ENCODE data around the gene IFFO2. TPM values are rescaled to one million over a fixed set of nuclear protein-coding genes. Genes with fewer than 3 reads are reported as not detected.

Gene IFFO2
- total and polyA plus RNA-seq, 2 of the 13 experiments (the other 11 are each of a cell fraction or from before 2014, with no cell fraction given): 7.3 to 16.7 TPM

- TF ChIP-seq TAF15 (IDR thresholded peaks at IDR 0.05; ENCODE audit: low read depth, low read length, poor library complexity, severe bottlenecking) (no peak), ARID4A (CRISPR knock-in tag; IDR thresholded peaks at IDR 0.05; ENCODE audit: borderline replicate concordance) (peak; percentile 71; the same call in 1 of the 2 replicates), XBP1 (CRISPR knock-in tag; IDR thresholded peaks at IDR 0.05) (no peak), KDM1A (CRISPR knock-in tag; IDR thresholded peaks at IDR 0.05) (0 out of 2 replicates have a peak, but pooled peaks have one; percentile 47), RFX1 (IDR thresholded peaks at IDR 0.05) (no peak), ZNF225 (CRISPR knock-in tag; IDR thresholded peaks at IDR 0.05) (no peak), IRF2 (CRISPR knock-in tag; IDR thresholded peaks at IDR 0.05) (peak; percentile 81), ZNF235 (CRISPR knock-in tag; IDR thresholded peaks at IDR 0.05; ENCODE audit: borderline replicate concordance) (no peak), ZNF350 (CRISPR knock-in tag; IDR thresholded peaks at IDR 0.05; ENCODE audit: borderline replicate concordance, low read depth) (0 out of 2 replicates have a peak, but pooled peaks have one; percentile 29), PRDM4 (CRISPR knock-in tag; IDR thresholded peaks at IDR 0.05; ENCODE audit: borderline replicate concordance) (no peak), POLR2AphosphoS2 (IDR thresholded peaks at IDR 0.05; ENCODE audit: low read depth, low read length) (no peak), ZNF850 (CRISPR knock-in tag; conservative IDR thresholded peaks at IDR 0.05) (0 out of 2 replicates have a peak, but pooled peaks have one; percentile 60), ZNF234 (CRISPR knock-in tag; conservative IDR thresholded peaks at IDR 0.05) (no peak), AHR (CRISPR knock-in tag; IDR thresholded peaks at IDR 0.05) (no peak), GABPA (IDR thresholded peaks at IDR 0.05; ENCODE audit: low read depth, low read length) (no peak), GABPA (CRISPR knock-in tag; IDR thresholded peaks at IDR 0.05; ENCODE audit: low read depth) (peak; percentile 47; the same call in 1 of the 2 replicates), MEF2D (CRISPR knock-in tag; IDR thresholded peaks at IDR 0.05) (peak; percentile 71; the same call in 1 of the 2 replicates), POLR2AphosphoS5 (IDR thresholded peaks at IDR 0.05; ENCODE audit: low read depth, low read length) (peak; percentile 71), ZFP36L1 (CRISPR knock-in tag; IDR thresholded peaks at IDR 0.05) (no peak), ZNF460 (CRISPR knock-in tag; IDR thresholded peaks at IDR 0.05; ENCODE audit: borderline replicate concordance) (no peak; the same call in 1 of the 2 replicates), ZNF788 (CRISPR knock-in tag; IDR thresholded peaks at IDR 0.05; ENCODE audit: borderline replicate concordance) (peak; percentile 93; the same call in 1 of the 2 replicates), NRL (CRISPR knock-in tag; IDR thresholded peaks at IDR 0.05; ENCODE audit: borderline replicate concordance) (no peak), AKAP8 (CRISPR knock-in tag; IDR thresholded peaks at IDR 0.05) (0 out of 2 replicates have a peak, but pooled peaks have one; percentile 28), ZNF230 (CRISPR knock-in tag; IDR thresholded peaks at IDR 0.05) (no peak), ATF7-NPFF (CRISPR knock-in tag; IDR thresholded peaks at IDR 0.05; ENCODE audit: low read depth) (no peak)
These were observed 55.1 kb downstream of the IFFO2 start (continued) for GRCh38 chr1:18901147-18901951.
